Right atrium auricular region (tissue), 2 donors: ENCODE data around the gene ICAM2. TPM values are rescaled to one million over a fixed set of nuclear protein-coding genes. Genes with fewer than 3 reads are reported as not detected.

ENCODE experiments used
- DNase-seq: peaks from one replicate; pipeline ENCODE4 v3.0.0-alpha.2; 2019; ENCODE audit warnings: low spot score
- H3K27ac ChIP-seq, 2 donors: fragments of 200-600 bp; sonication (generic); 1 replicate in 1 of 2; 2 replicates in 1 of 2; pipeline ENCODE4 v1.5.1; 2016 to 2019
- H3K27me3 ChIP-seq, 2 donors: fragments of 200-600 bp; sonication (generic); one replicate each; pipeline versions ENCODE4 v1.5.1 to v1.6.0; 2017 to 2019
- H3K36me3 ChIP-seq: fragments of 200-600 bp; sonication (generic); one replicate; pipeline ENCODE4 v1.5.1; 2016
- H3K4me1 ChIP-seq, 2 donors: fragments of 200-600 bp; sonication (generic); one replicate each; pipeline versions ENCODE4 v1.5.1 to v1.6.0; 2017 to 2019
- H3K4me3 ChIP-seq, 2 donors: fragments of 200-600 bp; sonication (generic); 1 replicate in 1 of 2; 2 replicates in 1 of 2; pipeline ENCODE4 v1.5.1; 2017 to 2019; ENCODE audit warnings: mild to moderate bottlenecking in 1 of 2, moderate library complexity in 1 of 2
- H3K9me3 ChIP-seq, 2 donors: fragments of 200-600 bp; sonication (generic); one replicate each; pipeline ENCODE4 v1.5.1; 2019
- CTCF ChIP-seq, 2 donors: fragments of 200-600 bp; sonication (generic); IDR thresholded peaks; one replicate each; pipeline ENCODE4 v1.5.1; 2019; ENCODE audit warnings: antibody characterized with exemption in 2 of 2
- total RNA-seq, 2 donors: library from RNA; depleted of rRNA; stranded (reverse); fragments of >200 nt; gene quantifications; one replicate each; pipeline ENCODE4 v1.1.0, GENCODE V29; 2016

Gene ICAM2
- total RNA-seq, 2 donors from 2014 or later, result 74.6 to 109 TPM

GRCh38 chr17:64065161-64065560 lies 44.7 kb upstream of the ICAM2 start:
- peaks cover 41% of the 10 kb centered on the region for H3K36me3 ChIP-seq
- no peak for TF ChIP-seq CTCF (IDR thresholded peaks at IDR 0.05)
- no peak overlapping the region for H3K4me3 ChIP-seq
- H3K27ac ChIP-seq, result no peak overlapping the region
- peaks cover 0 to 7% of the 10 kb centered on the region in 2 donors for H3K4me1 ChIP-seq
- no peak for DNase-seq
- H3K9me3 ChIP-seq, result peaks cover 9 to 18% of the 10 kb centered on the region in 2 donors
- no peaks in the 10 kb centered on the region for H3K27me3 ChIP-seq

GRCh38 chr17:64064331-64064730 lies 43.9 kb upstream of the ICAM2 start:
- H3K4me1 ChIP-seq, result peaks cover 0 to 7% of the 10 kb centered on the region in 2 donors
- H3K9me3 ChIP-seq, result peaks cover 4 to 9% of the 10 kb centered on the region in 2 donors
- H3K27ac ChIP-seq, result no peak overlapping the region
- H3K4me3 ChIP-seq, result no peak overlapping the region
- peaks cover 37% of the 10 kb centered on the region for H3K36me3 ChIP-seq
- no peak for TF ChIP-seq CTCF (IDR thresholded peaks at IDR 0.05)
- no peaks in the 10 kb centered on the region for H3K27me3 ChIP-seq
- DNase-seq, result no peak

- Histone ChIP-seq H3K4me3 (no peak overlapping the region), H3K4me1 (peaks cover 0 to 7% of the 10 kb centered on the region in 2 donors), H3K36me3 (peaks cover 31% of the 10 kb centered on the region), H3K9me3 (peaks cover 0 to 4% of the 10 kb centered on the region in 2 donors), H3K27ac (no peak overlapping the region), H3K27me3 (no peaks in the 10 kb centered on the region)
- peak; percentile 67 for DNase-seq
- peak in 1 of 2 donors; percentile 60 for TF ChIP-seq CTCF (IDR thresholded peaks at IDR 0.05)
Measured at GRCh38 chr17:64063766-64064224, 43.4 kb upstream of the ICAM2 start.

GRCh38 chr17:64063088-64063487 lies 42.7 kb upstream of the ICAM2 start:
- peaks cover 0 to 7% of the 10 kb centered on the region in 2 donors for H3K4me1 ChIP-seq
- no peak overlapping the region for H3K4me3 ChIP-seq
- no peaks in the 10 kb centered on the region for H3K9me3 ChIP-seq
- no peak for DNase-seq
- no peak overlapping the region for H3K27ac ChIP-seq
- TF ChIP-seq CTCF (IDR thresholded peaks at IDR 0.05), result no peak
- peaks cover 24% of the 10 kb centered on the region for H3K36me3 ChIP-seq
- no peaks in the 10 kb centered on the region for H3K27me3 ChIP-seq

- no peak for TF ChIP-seq CTCF (IDR thresholded peaks at IDR 0.05)
- Histone ChIP-seq H3K36me3 (peaks cover 22% of the 10 kb centered on the region), H3K4me1 (peaks cover 0 to 7% of the 10 kb centered on the region in 2 donors), H3K4me3 (no peak overlapping the region), H3K27ac (no peak overlapping the region), H3K9me3 (no peaks in the 10 kb centered on the region), H3K27me3 (no peaks in the 10 kb centered on the region)
- DNase-seq, result no peak
Measured at GRCh38 chr17:64061178-64061898, 40.9 kb upstream of the ICAM2 start.
